ENCODE results near the gene BRI3.

Gene BRI3

GRCh38 chr7:98296833-98297232 is 15.3 kb downstream of the BRI3 start:
- Histone ChIP-seq H3K36me3 (ENCODE audit: insufficient read depth, low read length) (peaks cover 14% of the 10 kb centered on the region), H3K4me1 (ENCODE audit: insufficient read depth, low read length) (no peaks in the 10 kb centered on the region), H3K9me3 (ENCODE audit: low read length) (no peaks in the 10 kb centered on the region), H3K4me3 (ENCODE audit: low read length) (no peak overlapping the region), H2AFZ (ENCODE audit: low read depth, low read length) (no peak overlapping the region), H3K27me3 (ENCODE audit: insufficient read depth, low read length) (no peaks in the 10 kb centered on the region)

GRCh38 chr7:98297626-98298286 is 16.3 kb downstream of the BRI3 start:
- peaks cover 5% of the 10 kb centered on the region for H3K36me3 ChIP-seq (ENCODE audit: insufficient read depth, low read length)
- no peaks in the 10 kb centered on the region for H3K27me3 ChIP-seq (ENCODE audit: insufficient read depth, low read length)
- H3K9me3 ChIP-seq (ENCODE audit: low read length) = no peaks in the 10 kb centered on the region
- no peaks in the 10 kb centered on the region for H3K4me1 ChIP-seq (ENCODE audit: insufficient read depth, low read length)
- no peak overlapping the region for H3K4me3 ChIP-seq (ENCODE audit: low read length)
- no peak overlapping the region for H2AFZ ChIP-seq (ENCODE audit: low read depth, low read length)

- Histone ChIP-seq H3K4me3 (ENCODE audit: low read length) (no peak overlapping the region), H3K27me3 (ENCODE audit: insufficient read depth, low read length) (no peaks in the 10 kb centered on the region), H3K36me3 (ENCODE audit: insufficient read depth, low read length) (no peaks in the 10 kb centered on the region), H3K9me3 (ENCODE audit: low read length) (no peaks in the 10 kb centered on the region), H3K4me1 (ENCODE audit: insufficient read depth, low read length) (peaks cover 2% of the 10 kb centered on the region), H2AFZ (ENCODE audit: low read depth, low read length) (no peak overlapping the region)
Measured at GRCh38 chr7:98300595-98301372, 19.3 kb downstream of the BRI3 start.

- H3K4me1 ChIP-seq (ENCODE audit: insufficient read depth, low read length) = peaks cover 2% of the 10 kb centered on the region
- no peaks in the 10 kb centered on the region for H3K27me3 ChIP-seq (ENCODE audit: insufficient read depth, low read length)
- H3K36me3 ChIP-seq (ENCODE audit: insufficient read depth, low read length) = no peaks in the 10 kb centered on the region
- H3K9me3 ChIP-seq (ENCODE audit: low read length) = no peaks in the 10 kb centered on the region
- no peak overlapping the region for H3K4me3 ChIP-seq (ENCODE audit: low read length)
- no peak overlapping the region for H2AFZ ChIP-seq (ENCODE audit: low read depth, low read length)
Measured at GRCh38 chr7:98301693-98302470, 20.4 kb downstream of the BRI3 start.

- Histone ChIP-seq H3K27me3 (ENCODE audit: insufficient read depth, low read length) (no peaks in the 10 kb centered on the region), H3K4me3 (ENCODE audit: low read length) (no peak overlapping the region), H2AFZ (ENCODE audit: low read depth, low read length) (no peak overlapping the region), H3K9me3 (ENCODE audit: low read length) (no peaks in the 10 kb centered on the region), H3K4me1 (ENCODE audit: insufficient read depth, low read length) (peaks cover 2% of the 10 kb centered on the region), H3K36me3 (ENCODE audit: insufficient read depth, low read length) (no peaks in the 10 kb centered on the region)
Measured at GRCh38 chr7:98303176-98303865, 21.8 kb downstream of the BRI3 start.

GRCh38 chr7:98303906-98304305 is 22.4 kb downstream of the BRI3 start:
- Histone ChIP-seq H3K27me3 (ENCODE audit: insufficient read depth, low read length) (no peaks in the 10 kb centered on the region), H3K4me1 (ENCODE audit: insufficient read depth, low read length) (peaks cover 2% of the 10 kb centered on the region), H2AFZ (ENCODE audit: low read depth, low read length) (no peak overlapping the region), H3K4me3 (ENCODE audit: low read length) (no peak overlapping the region), H3K36me3 (ENCODE audit: insufficient read depth, low read length) (no peaks in the 10 kb centered on the region), H3K9me3 (ENCODE audit: low read length) (no peaks in the 10 kb centered on the region)

GRCh38 chr7:98305951-98306535 is 24.6 kb downstream of the BRI3 start:
- Histone ChIP-seq H3K4me3 (ENCODE audit: low read length) (no peak overlapping the region), H3K9me3 (ENCODE audit: low read length) (no peaks in the 10 kb centered on the region), H3K36me3 (ENCODE audit: insufficient read depth, low read length) (no peaks in the 10 kb centered on the region), H3K27me3 (ENCODE audit: insufficient read depth, low read length) (no peaks in the 10 kb centered on the region), H3K4me1 (ENCODE audit: insufficient read depth, low read length) (peaks cover 2% of the 10 kb centered on the region), H2AFZ (ENCODE audit: low read depth, low read length) (no peak overlapping the region)

GRCh38 chr7:98307971-98308466 is 26.5 kb downstream of the BRI3 start:
- no peaks in the 10 kb centered on the region for H3K27me3 ChIP-seq (ENCODE audit: insufficient read depth, low read length)
- H2AFZ ChIP-seq (ENCODE audit: low read depth, low read length) = no peak overlapping the region
- no peak overlapping the region for H3K4me3 ChIP-seq (ENCODE audit: low read length)
- no peaks in the 10 kb centered on the region for H3K36me3 ChIP-seq (ENCODE audit: insufficient read depth, low read length)
- peaks cover 2% of the 10 kb centered on the region for H3K4me1 ChIP-seq (ENCODE audit: insufficient read depth, low read length)
- no peaks in the 10 kb centered on the region for H3K9me3 ChIP-seq (ENCODE audit: low read length)

GRCh38 chr7:98309566-98309965 is 28.1 kb downstream of the BRI3 start:
- Histone ChIP-seq H3K4me1 (ENCODE audit: insufficient read depth, low read length) (no peaks in the 10 kb centered on the region), H3K9me3 (ENCODE audit: low read length) (no peaks in the 10 kb centered on the region), H3K36me3 (ENCODE audit: insufficient read depth, low read length) (no peaks in the 10 kb centered on the region), H3K27me3 (ENCODE audit: insufficient read depth, low read length) (no peaks in the 10 kb centered on the region), H3K4me3 (ENCODE audit: low read length) (no peak overlapping the region), H2AFZ (ENCODE audit: low read depth, low read length) (no peak overlapping the region)

GRCh38 chr7:98312201-98312600 is 30.7 kb downstream of the BRI3 start:
- no peaks in the 10 kb centered on the region for H3K36me3 ChIP-seq (ENCODE audit: insufficient read depth, low read length)
- H3K4me3 ChIP-seq (ENCODE audit: low read length) = no peak overlapping the region
- no peak overlapping the region for H2AFZ ChIP-seq (ENCODE audit: low read depth, low read length)
- H3K4me1 ChIP-seq (ENCODE audit: insufficient read depth, low read length) = no peaks in the 10 kb centered on the region
- H3K27me3 ChIP-seq (ENCODE audit: insufficient read depth, low read length) = no peaks in the 10 kb centered on the region
- H3K9me3 ChIP-seq (ENCODE audit: low read length) = no peaks in the 10 kb centered on the region

GRCh38 chr7:98314469-98314868 is 33.0 kb downstream of the BRI3 start:
- Histone ChIP-seq H3K4me1 (ENCODE audit: insufficient read depth, low read length) (no peaks in the 10 kb centered on the region), H2AFZ (ENCODE audit: low read depth, low read length) (no peak overlapping the region), H3K9me3 (ENCODE audit: low read length) (no peaks in the 10 kb centered on the region), H3K4me3 (ENCODE audit: low read length) (no peak overlapping the region), H3K27me3 (ENCODE audit: insufficient read depth, low read length) (no peaks in the 10 kb centered on the region), H3K36me3 (ENCODE audit: insufficient read depth, low read length) (no peaks in the 10 kb centered on the region)

- H3K9me3 ChIP-seq (ENCODE audit: low read length) = no peaks in the 10 kb centered on the region
- no peaks in the 10 kb centered on the region for H3K36me3 ChIP-seq (ENCODE audit: insufficient read depth, low read length)
- no peaks in the 10 kb centered on the region for H3K4me1 ChIP-seq (ENCODE audit: insufficient read depth, low read length)
- no peaks in the 10 kb centered on the region for H3K27me3 ChIP-seq (ENCODE audit: insufficient read depth, low read length)
- no peak overlapping the region for H3K4me3 ChIP-seq (ENCODE audit: low read length)
- H2AFZ ChIP-seq (ENCODE audit: low read depth, low read length) = no peak overlapping the region
Measured at GRCh38 chr7:98315318-98315993, 34.0 kb downstream of the BRI3 start.

All from neuron (in vitro differentiated cells).